HCT116 (cell line): ENCODE data around the gene CAMK1D. TPM values are rescaled to one million over a fixed set of nuclear protein-coding genes. Genes with fewer than 3 reads are reported as not detected.

Experiments
- ATAC-seq: fragments of 200-7000 bp; cut with Tn5 transposase; 2 replicates; pipeline ENCODE4 v1.9.1; 2020; ENCODE audit warnings: mild to moderate bottlenecking, moderate library complexity
- BruUV-seq: library from RNA; stranded (reverse); fragments of 400-500 nt; replicated peaks from 2 replicates; lab custom pipeline; 2021; lab: Mats Ljungman, UMichigan
- CTCF ChIA-PET: fragments of 300-600 bp; sonication (Branson Sonifier 250); formaldehyde crosslinking; loops from one replicate; lab custom pipeline; 2021; ENCODE audit warnings: antibody characterized with exemption; lab: Charles Lee
- POLR2A ChIA-PET: fragments of 300-600, 350-600 bp; sonication (Branson Sonifier 250); formaldehyde crosslinking; loops from one replicate; lab custom pipeline; 2021; ENCODE audit warnings: antibody characterized with exemption; lab: Charles Lee
- RAD21 ChIA-PET, 2 experiments: fragments of 300-600 bp; sonication (Branson Sonifier 250); formaldehyde crosslinking; loops; one replicate each; lab custom pipeline; 2023; ENCODE audit warnings: low total read pairs in 2 of 2; ENCODE audit not compliant: uncharacterized antibody in 2 of 2, unreplicated experiment in 2 of 2, low non-redundant PET in 1 of 2; lab: Charles Lee
- DNase-seq: peaks from one replicate; pipeline ENCODE4 v3.0.0-alpha.2; 2010; ENCODE audit warnings: low read depth, low spot score
- H2AFZ ChIP-seq: fragments of 200-600 bp; shearing (Covaris generic), sonication (generic); 2 replicates; pipeline ENCODE4 v1.6.1; 2017; ENCODE audit warnings: low read depth, mixed run types, mixed read lengths, antibody characterized with exemption, low read length; ENCODE audit not compliant: poor library complexity, severe bottlenecking
- H3K27ac ChIP-seq: 2 replicates; pipeline ENCODE4 v1.5.1; 2012; ENCODE audit warnings: low read depth, low read length
- H3K27me3 ChIP-seq: fragments of 200-600 bp; sonication (generic); 2 replicates; pipeline ENCODE4 v1.6.1; 2016; ENCODE audit warnings: mixed run types, low read length, mixed read lengths; ENCODE audit not compliant: insufficient read depth
- H3K36me3 ChIP-seq, 2 experiments: fragments of 200-500 bp in 1 of 2; fragments of 200-600 bp in 1 of 2; sonication (Bioruptor generic) in 1 of 2; sonication (generic) in 1 of 2; 2 replicates each; pipeline versions ENCODE4 v1.5.1 to v1.6.1; 2014 to 2016; ENCODE audit warnings: low read length in 2 of 2, inconsistent platforms in 1 of 2, mixed read lengths in 1 of 2, mixed run types in 1 of 2; ENCODE audit not compliant: insufficient read depth in 2 of 2, control insufficient read depth in 1 of 2
- H3K4me1 ChIP-seq, 2 experiments: fragments of 200-600 bp in 1 of 2; sonication (generic) in 1 of 2; 2 replicates each; pipeline versions ENCODE4 v1.5.1 to v1.6.1; 2012 to 2017; ENCODE audit warnings: low read length in 2 of 2, inconsistent platforms in 1 of 2, mild to moderate bottlenecking in 1 of 2, mixed read lengths in 1 of 2, mixed run types in 1 of 2, moderate library complexity in 1 of 2; ENCODE audit not compliant: insufficient read depth in 2 of 2, control insufficient read depth in 1 of 2
- H3K4me2 ChIP-seq: fragments of 200-600 bp; sonication (generic); 2 replicates; pipeline ENCODE4 v1.6.1; 2017; ENCODE audit warnings: mixed run types, low read length, mixed read lengths
- H3K4me3 ChIP-seq, 2 experiments: fragments of 200-600 bp in 1 of 2; sonication (generic) in 1 of 2; replicated peaks in 1 of 2; 2 replicates each; pipeline ENCODE4 v1.5.1; 2011 to 2016; ENCODE audit warnings: low read length in 2 of 2, control low read depth in 1 of 2, low read depth in 1 of 2, mild to moderate bottlenecking in 1 of 2, mixed read lengths in 1 of 2, mixed run types in 1 of 2
- H3K79me2 ChIP-seq: fragments of 200-600 bp; sonication (generic); 2 replicates; pipeline ENCODE4 v1.6.1; 2017; ENCODE audit warnings: mild to moderate bottlenecking, mixed run types, low read length, moderate library complexity, mixed read lengths; ENCODE audit not compliant: insufficient read depth
- H3K9ac ChIP-seq: fragments of 200-600 bp; sonication (generic); 2 replicates; pipeline ENCODE4 v1.6.1; 2016; ENCODE audit warnings: low read length, mixed read lengths
- H3K9me2 ChIP-seq: fragments of 200-600 bp; sonication (generic), shearing (Covaris generic); 2 replicates; pipeline ENCODE4 v1.6.1; 2017; ENCODE audit warnings: mixed run types, mild to moderate bottlenecking, moderate library complexity; ENCODE audit not compliant: insufficient read depth
- H3K9me3 ChIP-seq, 2 experiments: fragments of 200-500 bp in 1 of 2; fragments of 200-600 bp in 1 of 2; sonication (Bioruptor generic) in 1 of 2; sonication (generic) in 1 of 2; 2 replicates each; pipeline ENCODE4 v1.6.1; 2014 to 2017; ENCODE audit warnings: low read length in 2 of 2, mixed read lengths in 2 of 2, inconsistent platforms in 1 of 2, low read depth in 1 of 2, mild to moderate bottlenecking in 1 of 2, mixed run types in 1 of 2, moderate library complexity in 1 of 2; ENCODE audit not compliant: control insufficient read depth in 1 of 2, insufficient read depth in 1 of 2
- H4K20me1 ChIP-seq: fragments of 200-600 bp; sonication (generic), shearing (Covaris generic); 2 replicates; pipeline ENCODE4 v1.6.1; 2017; ENCODE audit warnings: mixed run types, mild to moderate bottlenecking, moderate library complexity; ENCODE audit not compliant: insufficient read depth
- CBX3 ChIP-seq: IDR thresholded peaks from 2 replicates; pipeline ENCODE4 v1.6.1; 2012; ENCODE audit warnings: low read depth
- CEBPB ChIP-seq: IDR thresholded peaks from 2 replicates; pipeline ENCODE4 v1.6.1; 2012; ENCODE audit warnings: low read depth
- EGR1 ChIP-seq: IDR thresholded peaks from 2 replicates; pipeline ENCODE4 v1.6.1; 2012; ENCODE audit warnings: low read depth
- FOSL1 ChIP-seq: IDR thresholded peaks from 2 replicates; pipeline ENCODE4 v1.6.1; 2012; ENCODE audit warnings: low read depth
- POLR2AphosphoS5 ChIP-seq: IDR thresholded peaks from 2 replicates; pipeline ENCODE4 v1.6.1; 2011; ENCODE audit warnings: mild to moderate bottlenecking, low read depth, low read length, moderate library complexity
- REST ChIP-seq: IDR thresholded peaks from 2 replicates; pipeline ENCODE4 v1.6.1; 2012; ENCODE audit warnings: low read depth
- SP1 ChIP-seq: IDR thresholded peaks from 2 replicates; pipeline ENCODE4 v1.6.1; 2012; ENCODE audit warnings: low read depth
- SRF ChIP-seq: IDR thresholded peaks from 2 replicates; pipeline ENCODE4 v1.6.1; 2012; ENCODE audit warnings: low read depth
- ZBTB33 ChIP-seq: IDR thresholded peaks from 2 replicates; pipeline ENCODE4 v1.6.1; 2011; ENCODE audit warnings: mild to moderate bottlenecking, low read length, moderate library complexity; ENCODE audit not compliant: insufficient replicate concordance; ENCODE audit errors: extremely low read depth
- ZNF274 ChIP-seq: fragments of 200-500 bp; sonication (Bioruptor generic); IDR thresholded peaks from 2 replicates; pipeline ENCODE4 v1.6.1; 2014; ENCODE audit warnings: mild to moderate bottlenecking, low read depth, low read length, inconsistent platforms
- intact Hi-C: fragments of 100-400 bp; cut with micrococcal nuclease; formaldehyde crosslinking; loops from 2 replicates; pipeline ENCODE4 v1.10.0; 2022
- total RNA-seq: library from RNA; stranded (reverse); gene quantifications from one replicate; pipeline ENCODE4 v1.2.1, GENCODE V29; 2021; ENCODE audit not compliant: unreplicated experiment

CAMK1D gene
- total RNA-seq, 1 experiment from 2014 or later = 9.6 TPM

DNA sequence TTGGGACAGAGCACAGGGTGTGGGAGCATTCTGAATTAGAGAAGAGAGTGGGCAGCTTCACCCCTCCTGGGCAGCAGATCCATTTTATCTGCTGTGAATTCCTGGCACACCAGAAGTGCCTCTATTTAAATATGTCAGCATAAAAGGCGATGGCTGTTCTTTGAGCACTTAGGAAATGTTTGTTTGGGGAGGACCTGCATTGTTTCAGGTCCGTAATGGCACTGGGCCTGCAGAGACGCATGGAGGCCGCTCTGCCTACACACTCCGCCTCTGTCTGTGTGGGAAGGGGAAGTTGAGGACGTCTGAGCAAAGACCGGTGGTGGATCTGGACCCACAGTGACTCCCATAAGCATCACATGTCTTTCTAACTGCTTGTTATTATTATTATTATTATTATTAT lies 253.2 kb downstream of the CAMK1D start (continued):
- TF ChIP-seq CBX3 (no peak), REST (no peak)

GRCh38 chr10:12603766-12604470 lies 254.6 kb downstream of the CAMK1D start:
- POLR2A ChIA-PET = no interaction called here
- ATAC-seq (no peak), DNase-seq (no peak)
- H3K9ac ChIP-seq = no peak overlapping the region
- intact Hi-C loops = no loop called here
- no peaks in the 10 kb centered on the region for H3K4me1 ChIP-seq
- H3K4me2 ChIP-seq = no peak overlapping the region
- RAD21 ChIA-PET = no interaction called here
- H3K36me3 ChIP-seq = no peaks in the 10 kb centered on the region
- no peak overlapping the region for H2AFZ ChIP-seq
- no peak overlapping the region for H3K4me3 ChIP-seq
- no peaks in the 10 kb centered on the region for H3K9me3 ChIP-seq
- no peaks in the 10 kb centered on the region for H3K27me3 ChIP-seq
- BruUV-seq = no TSS peak
- no peaks in the 10 kb centered on the region for H3K79me2 ChIP-seq
- no peaks in the 10 kb centered on the region for H4K20me1 ChIP-seq
- CTCF ChIA-PET = no interaction called here
- H3K9me2 ChIP-seq = no peaks in the 10 kb centered on the region
- H3K27ac ChIP-seq = no peak overlapping the region
- no peak for TF ChIP-seq SRF
- TF ChIP-seq ZNF274 = no peak
- TF ChIP-seq POLR2AphosphoS5 = no peak
- TF ChIP-seq CEBPB = no peak
- TF ChIP-seq SP1 = no peak
- TF ChIP-seq CBX3 = no peak
- no peak for TF ChIP-seq ZBTB33
- TF ChIP-seq FOSL1 = no peak
- no peak for TF ChIP-seq EGR1
